Measurements from ENCODE around the gene CCDC3. TPM values are rescaled to one million over a fixed set of nuclear protein-coding genes. Genes with fewer than 3 reads are reported as not detected.

The CCDC3 gene
- total and polyA plus RNA-seq, 2 of the 4 experiments (the other 2 are of a cell fraction): 0.29 to 0.36 TPM

DNA sequence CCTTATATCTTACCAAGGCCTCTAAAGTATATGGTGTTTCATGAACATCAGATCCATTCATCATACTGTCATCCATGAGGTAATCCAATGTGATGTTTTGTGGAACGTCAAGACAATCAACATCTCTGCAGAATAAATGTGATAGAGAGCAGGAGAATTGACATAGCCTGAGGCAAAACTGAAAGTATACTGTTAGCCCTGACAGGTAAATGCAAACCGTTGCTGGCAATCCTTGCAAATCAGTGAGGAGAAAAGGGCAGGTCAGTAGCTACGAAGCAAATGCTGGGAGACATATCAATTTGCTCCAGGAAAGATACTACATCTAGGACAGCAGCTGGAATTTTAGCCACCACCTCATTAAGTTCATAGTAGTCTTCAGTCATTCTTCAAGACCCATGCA is 4.5 kb upstream of the CCDC3 start:
- Histone ChIP-seq H3K79me1 (ENCODE audit: low read depth in 1 of 2, low read length in 2 of 2) (no peaks in the 10 kb centered on the region), H2BK20ac (ENCODE audit: low read depth, low read length) (no peak overlapping the region), H3K14ac (replicated peaks; ENCODE audit: low read depth, low read length) (no peak overlapping the region), H3K27ac (ENCODE audit: insufficient read depth, low read length) (no peak overlapping the region), H3K36me3 (ENCODE audit: control insufficient read depth, insufficient read depth, low read length) (no peaks in the 10 kb centered on the region), H2BK120ac (ENCODE audit: low read depth, low read length) (no peak overlapping the region), H3K9ac (ENCODE audit: low read depth, low read length) (no peak overlapping the region), H4K20me1 (ENCODE audit: insufficient read depth, low read length) (no peaks in the 10 kb centered on the region), H4K91ac (ENCODE audit: insufficient read depth, low read depth, low read length) (no peak overlapping the region), H3K18ac (ENCODE audit: low read depth, low read length) (no peak overlapping the region), H3K56ac (ENCODE audit: extremely low read depth, insufficient read depth, low read length) (no peak overlapping the region), H3K4ac (ENCODE audit: low read depth, low read length) (no peak overlapping the region), H3K4me3 (ENCODE audit: insufficient read depth, low read depth, low read length) (no peak overlapping the region), H4K8ac (ENCODE audit: low read depth in 2 of 2, low read length in 2 of 2) (no peak overlapping the region), H2BK15ac (ENCODE audit: low read depth, low read length) (no peak overlapping the region), H2AK5ac (ENCODE audit: low read depth, low read length) (no peak overlapping the region), H4K5ac (ENCODE audit: low read depth, low read length) (no peak overlapping the region), H3K4me2 (ENCODE audit: low read depth, low read length) (no peak overlapping the region), H3K9me1 (ENCODE audit: insufficient read depth, low read length) (no peaks in the 10 kb centered on the region), H3K23ac (ENCODE audit: low read depth, low read length) (no peak overlapping the region), H2BK5ac (ENCODE audit: low read depth, low read length, poor library complexity, severe bottlenecking) (no peak overlapping the region), H2AFZ (replicated peaks; ENCODE audit: low read length, poor library complexity) (no peak overlapping the region), H3K4me1 (ENCODE audit: control insufficient read depth, insufficient read depth, low read length) (no peaks in the 10 kb centered on the region; the same call in 1 of the 2 replicates), H2AK9ac (replicated peaks; ENCODE audit: low read depth, low read length, poor library complexity) (no peak overlapping the region), H3K9me3 (ENCODE audit: control insufficient read depth, insufficient read depth, low read length) (no peaks in the 10 kb centered on the region), H3K27me3 (ENCODE audit: control insufficient read depth, insufficient read depth, low read length) (peaks cover 12% of the 10 kb centered on the region)
- in situ Hi-C loops (cut with MboI; ENCODE audit: low sequenced_read_pairs): no loop called here
- CTCF ChIA-PET: no interaction called here
- ATAC-seq (ENCODE audit: low read depth) (no peak), DNase-seq (no peak)
- BruUV-seq (replicated peaks): no TSS peak
- POLR2A ChIA-PET (ENCODE audit: unreplicated experiment): no interaction called here
- dilution Hi-C loops (cut with HindIII; ENCODE audit: low sequenced_read_pairs, unreplicated experiment): no loop called here
- no peak for TF ChIP-seq FOS (IDR thresholded peaks at IDR 0.05; ENCODE audit: low read depth, low read length)
- no peak for TF ChIP-seq MXI1 (IDR thresholded peaks at IDR 0.05; ENCODE audit: borderline replicate concordance, low read depth, low read length)
- no peak for TF ChIP-seq MAZ (IDR thresholded peaks at IDR 0.05; ENCODE audit: borderline replicate concordance, low read depth, low read length)
- intact Hi-C loops (cut with micrococcal nuclease): no loop called here
- WGBS, 2 experiments (ENCODE audit: extremely low coverage in 2 of 2, insufficient read length in 1 of 2): no CpG with 5 or more reads among the region's 3 CpGs
